ENCODE measurements around the gene RERE. TPM values are rescaled to one million over a fixed set of nuclear protein-coding genes. Genes with fewer than 3 reads are reported as not detected.

The RERE gene
- total RNA-seq, 3 donors from 2014 or later: 99.5 to 204 (median 174) TPM

DNA sequence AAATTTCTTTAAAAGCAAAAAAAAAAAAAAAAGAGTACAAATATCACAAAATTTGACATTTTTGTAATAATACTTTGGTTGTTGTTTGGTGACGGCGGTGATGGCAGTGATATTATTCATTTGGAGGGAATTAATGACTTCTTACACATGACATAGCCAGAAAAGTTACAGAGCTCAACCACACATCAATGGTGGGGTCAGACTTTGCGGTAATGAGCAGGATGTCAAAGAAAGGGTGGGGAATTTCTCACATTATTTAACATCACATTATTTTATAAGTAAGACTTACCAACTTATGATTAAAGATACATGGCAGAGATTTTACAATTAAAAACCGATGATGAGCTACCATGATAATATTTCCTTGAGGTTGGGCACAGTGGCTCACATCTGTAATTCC is 248.2 kb downstream of the RERE start:
- intact Hi-C loops (cut with DNase I, micrococcal nuclease): loop anchor here in 1 of 2 donors (10.0 kb wide), 1 partner anchor 116 kb away; no protein-coding TSS in a partner anchor

DNA sequence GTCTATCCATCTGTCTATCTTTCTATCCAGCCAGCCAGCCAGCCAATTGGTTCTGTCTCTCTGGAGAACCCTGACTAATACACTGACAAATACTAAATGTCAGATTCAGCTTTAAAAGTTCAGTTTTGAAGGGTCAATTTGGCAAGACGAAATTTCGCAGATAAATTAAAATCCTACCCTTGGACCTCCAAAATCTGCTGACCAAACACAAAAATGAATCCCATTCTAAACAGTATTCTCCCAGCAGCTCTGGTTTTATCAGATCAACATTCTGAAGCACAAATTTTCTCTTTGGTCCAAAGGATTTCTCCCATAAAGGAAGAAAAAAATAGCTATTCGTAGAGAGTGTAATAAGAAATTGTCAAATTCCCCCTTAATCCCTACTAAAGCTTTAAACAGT is 248.6 kb downstream of the RERE start:
- Histone ChIP-seq H3K4me3 (no peak overlapping the region), H3K9me3 (no peaks in the 10 kb centered on the region), H3K36me3 (ENCODE audit: low read depth) (no peaks in the 10 kb centered on the region), H3K4me1 (ENCODE audit: low read depth) (no peaks in the 10 kb centered on the region)
- intact Hi-C loops (cut with DNase I, micrococcal nuclease): loop anchor here in 1 of 2 donors (10.0 kb wide), 1 partner anchor 116 kb away; no protein-coding TSS in a partner anchor
- DNase-seq (no peak), ATAC-seq (no peak)
- TF ChIP-seq, protein P1, sequence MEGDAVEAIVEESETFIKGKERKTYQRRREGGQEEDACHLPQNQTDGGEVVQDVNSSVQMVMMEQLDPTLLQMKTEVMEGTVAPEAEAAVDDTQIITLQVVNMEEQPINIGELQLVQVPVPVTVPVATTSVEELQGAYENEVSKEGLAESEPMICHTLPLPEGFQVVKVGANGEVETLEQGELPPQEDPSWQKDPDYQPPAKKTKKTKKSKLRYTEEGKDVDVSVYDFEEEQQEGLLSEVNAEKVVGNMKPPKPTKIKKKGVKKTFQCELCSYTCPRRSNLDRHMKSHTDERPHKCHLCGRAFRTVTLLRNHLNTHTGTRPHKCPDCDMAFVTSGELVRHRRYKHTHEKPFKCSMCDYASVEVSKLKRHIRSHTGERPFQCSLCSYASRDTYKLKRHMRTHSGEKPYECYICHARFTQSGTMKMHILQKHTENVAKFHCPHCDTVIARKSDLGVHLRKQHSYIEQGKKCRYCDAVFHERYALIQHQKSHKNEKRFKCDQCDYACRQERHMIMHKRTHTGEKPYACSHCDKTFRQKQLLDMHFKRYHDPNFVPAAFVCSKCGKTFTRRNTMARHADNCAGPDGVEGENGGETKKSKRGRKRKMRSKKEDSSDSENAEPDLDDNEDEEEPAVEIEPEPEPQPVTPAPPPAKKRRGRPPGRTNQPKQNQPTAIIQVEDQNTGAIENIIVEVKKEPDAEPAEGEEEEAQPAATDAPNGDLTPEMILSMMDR (IDR thresholded peaks at IDR 0.05): no peak

More for the DNA sequence above, 248.2 kb downstream of the RERE start:
- no peaks in the 10 kb centered on the region for H3K9me3 ChIP-seq
- DNase-seq (no peak), ATAC-seq (no peak)
- no peaks in the 10 kb centered on the region for H3K4me1 ChIP-seq (ENCODE audit: low read depth)
- H3K36me3 ChIP-seq (ENCODE audit: low read depth): no peaks in the 10 kb centered on the region
- no peak overlapping the region for H3K4me3 ChIP-seq
- TF ChIP-seq, protein P1 (IDR thresholded peaks at IDR 0.05): no peak

DNA sequence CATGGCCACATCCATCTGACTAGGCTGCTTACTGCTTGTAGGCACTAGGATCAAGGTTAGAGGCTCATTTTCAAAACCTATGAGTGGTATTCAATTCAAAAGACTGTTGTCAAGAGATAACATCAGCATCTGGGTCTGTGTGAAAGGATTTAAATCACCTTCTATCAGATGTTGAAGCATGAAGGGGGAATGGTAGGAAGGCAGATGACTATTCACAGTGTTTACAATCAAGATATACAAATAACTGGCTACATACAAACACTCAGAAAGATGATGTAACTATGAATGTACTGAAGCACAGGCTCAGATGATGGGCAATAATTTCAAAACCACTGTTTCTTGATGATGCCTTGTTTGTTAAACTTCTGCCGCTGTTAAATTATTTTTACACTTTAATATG is 250.3 kb downstream of the RERE start:
- Histone ChIP-seq H3K4me1 (ENCODE audit: low read depth) (no peaks in the 10 kb centered on the region), H3K4me3 (no peak overlapping the region), H3K9me3 (no peaks in the 10 kb centered on the region), H3K36me3 (ENCODE audit: low read depth) (no peaks in the 10 kb centered on the region)
- no peak for DNase-seq
- ATAC-seq: no peak
- TF ChIP-seq, protein P1 (IDR thresholded peaks at IDR 0.05): no peak
- intact Hi-C loops (cut with DNase I, micrococcal nuclease): loop anchor here in 1 of 2 donors (10.0 kb wide), 1 partner anchor 118 kb away; no protein-coding TSS in a partner anchor

DNA sequence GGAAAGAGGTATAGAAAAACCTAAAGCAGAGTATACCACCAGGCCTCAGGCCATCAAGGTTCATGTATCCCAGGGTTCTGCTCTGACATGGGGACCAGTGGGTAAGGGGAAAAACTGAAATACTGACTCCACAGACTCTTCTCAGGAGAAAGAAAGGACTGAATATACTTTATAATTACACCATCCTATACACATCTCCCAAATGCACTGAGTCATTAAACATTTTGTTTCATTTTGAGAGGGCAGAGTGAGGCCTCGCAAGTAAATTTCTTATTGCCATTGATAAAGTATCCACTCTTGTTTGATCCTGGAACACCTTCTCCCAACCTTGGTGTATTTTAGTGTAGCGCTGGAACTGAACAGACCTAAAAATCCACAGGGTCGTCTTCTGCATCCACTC is 251.6 kb downstream of the RERE start:
- ATAC-seq (no peak), DNase-seq (no peak)
- Histone ChIP-seq H3K36me3 (ENCODE audit: low read depth) (no peaks in the 10 kb centered on the region), H3K4me3 (no peak overlapping the region), H3K4me1 (ENCODE audit: low read depth) (no peaks in the 10 kb centered on the region), H3K9me3 (no peaks in the 10 kb centered on the region)
- TF ChIP-seq, protein P1 (IDR thresholded peaks at IDR 0.05): no peak
- intact Hi-C loops (cut with DNase I, micrococcal nuclease): loop anchor here in 1 of 2 donors (10.0 kb wide), 1 partner anchor 119 kb away; no protein-coding TSS in a partner anchor

- DNase-seq (no peak), ATAC-seq (peak; percentile 18)
- no peaks in the 10 kb centered on the region for H3K36me3 ChIP-seq (ENCODE audit: low read depth)
- TF ChIP-seq, protein P1 (IDR thresholded peaks at IDR 0.05): no peak
- no peaks in the 10 kb centered on the region for H3K4me1 ChIP-seq (ENCODE audit: low read depth)
- H3K4me3 ChIP-seq: no peak overlapping the region
- intact Hi-C loops (cut with DNase I, micrococcal nuclease): loop anchor here (5.0 to 10.0 kb wide), 2 partner anchors 121 to 163 kb away; no protein-coding TSS in a partner anchor
- H3K9me3 ChIP-seq: no peaks in the 10 kb centered on the region
Observed at GRCh38 chr1:8563944-8564537, 253.4 kb downstream of the RERE start.

Data from mucosa of descending colon (tissue), 3 donors.